Measurements from ENCODE around the gene FBXW7. TPM values are rescaled to one million over a fixed set of nuclear protein-coding genes. Genes with fewer than 3 reads are reported as not detected.
"Not testable (repeated sequence)": the region's sequence is repeated elsewhere in the genome, so short reads cannot be mapped to it uniquely, and the experiment has no call there.

The FBXW7 gene
- total RNA-seq, result 70.3 TPM

GRCh38 chr4:152535903-152536544, at the start of gene FBXW7:
FBXW7 (minus strand) TSS chr4:152536092; CDS start chr4:152411803, 124,289 bp downstream.
- peak; percentile 100 for DNase-seq (ENCODE audit: low spot score)

- DNase-seq (ENCODE audit: low spot score), result no peak
These were observed 49.1 kb upstream of the FBXW7 start for GRCh38 chr4:152585023-152585441.

DNA sequence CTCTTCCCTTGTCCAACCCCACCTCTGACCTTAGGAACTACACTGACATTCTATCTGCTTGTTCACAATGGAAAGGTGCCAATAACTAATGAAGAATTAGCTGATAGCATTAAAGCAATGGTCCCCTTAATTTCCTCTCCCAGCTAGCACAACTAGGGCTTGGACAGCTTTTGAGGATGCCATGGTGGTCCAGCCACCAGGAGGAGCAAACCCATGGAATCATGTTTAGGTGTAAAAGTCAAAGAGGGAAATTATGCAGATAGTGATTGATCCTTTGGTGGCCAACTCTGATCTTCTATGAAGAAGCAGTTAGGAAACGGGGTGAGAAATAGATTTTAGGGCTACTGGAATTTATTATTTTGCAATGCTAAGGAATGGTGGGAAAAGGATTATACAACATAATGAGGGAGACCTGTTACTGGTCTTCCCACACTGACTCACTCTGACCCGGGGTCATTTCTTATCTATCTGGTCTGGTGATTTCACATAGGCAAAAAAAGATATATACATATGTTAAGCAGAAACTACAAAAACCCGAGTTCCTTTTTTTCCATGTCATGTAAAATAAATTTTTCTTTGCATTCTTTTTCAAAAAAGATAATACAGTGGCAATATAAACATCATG, 45.8 kb upstream of the FBXW7 start:
- no peak for DNase-seq (ENCODE audit: low spot score)

GRCh38 chr4:152579916-152580315, 44.0 kb upstream of the FBXW7 start:
- DNase-seq (ENCODE audit: low spot score), result no peak

DNA sequence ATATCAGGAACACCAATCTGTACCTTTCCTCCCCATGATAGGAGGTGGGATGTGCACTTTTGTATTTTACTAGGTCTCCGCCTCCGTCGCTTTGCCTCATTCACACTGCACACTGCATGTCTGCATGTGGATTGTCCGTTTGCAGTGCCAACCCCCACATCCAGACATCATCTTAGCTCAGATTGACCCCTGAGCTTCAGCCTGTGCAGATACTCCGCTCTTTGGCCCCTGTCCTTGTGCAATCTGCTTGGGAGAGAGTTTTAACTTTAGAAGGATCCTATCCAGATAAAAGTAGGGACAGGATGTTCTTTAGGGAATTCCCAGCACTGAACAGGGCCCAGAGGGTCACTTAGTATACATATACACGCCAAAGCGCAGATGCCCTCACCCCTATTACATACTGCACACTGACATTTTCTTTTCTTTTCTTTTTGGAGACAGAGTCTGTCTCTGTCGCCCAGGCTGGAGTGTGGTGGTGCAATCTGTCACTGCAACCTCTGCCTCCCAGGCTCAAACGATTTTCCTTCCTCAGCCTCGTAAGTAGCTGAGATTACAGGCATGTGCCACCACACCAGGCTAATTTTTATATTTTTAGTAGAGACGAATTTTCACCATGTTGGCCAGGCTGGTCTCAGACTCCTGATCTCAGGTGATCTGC, 43.3 kb upstream of the FBXW7 start:
- no peak for DNase-seq (ENCODE audit: low spot score)

DNA sequence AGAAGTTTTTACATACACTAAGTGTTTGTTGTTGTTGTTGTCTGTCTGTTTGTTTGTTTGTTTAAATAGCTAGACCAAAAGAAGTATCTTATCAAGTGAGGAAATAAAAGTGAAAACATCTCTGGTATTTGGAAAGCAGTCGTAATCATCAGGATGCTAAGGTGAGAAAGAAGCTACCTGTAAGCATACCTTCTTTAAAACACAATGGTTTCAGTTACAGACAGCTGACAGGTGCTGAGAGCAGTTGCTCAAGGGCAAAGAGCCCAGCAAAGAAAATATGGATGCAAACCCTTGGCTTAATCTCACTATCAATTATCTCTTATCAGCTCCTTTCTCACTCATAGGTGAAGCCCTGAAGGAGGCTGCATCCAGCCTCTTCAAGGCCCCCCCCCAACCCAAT, 42.8 kb upstream of the FBXW7 start:
- no peak for DNase-seq (ENCODE audit: low spot score)

GRCh38 chr4:152577708-152578396, 42.0 kb upstream of the FBXW7 start:
- no peak for DNase-seq (ENCODE audit: low spot score)

DNA sequence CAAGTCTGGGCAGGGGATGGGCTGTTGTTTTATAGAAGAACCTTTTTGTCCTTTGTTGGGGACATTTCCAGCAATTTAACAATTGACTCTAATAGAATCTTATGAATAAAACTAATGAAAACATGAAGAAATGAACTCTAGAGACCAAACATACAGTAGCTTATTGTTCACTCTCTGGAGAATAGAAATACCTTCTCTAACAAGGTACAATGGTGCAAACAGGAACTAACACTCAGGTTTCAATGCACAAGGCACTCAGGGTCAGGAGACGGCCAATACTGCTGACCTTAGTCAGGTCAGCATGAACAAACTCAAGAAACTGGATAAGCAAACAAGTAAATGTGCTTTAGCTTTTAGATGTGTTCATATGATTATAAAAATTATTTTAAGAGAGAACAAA, 39.6 kb upstream of the FBXW7 start:
- DNase-seq (ENCODE audit: low spot score), result no peak

- DNase-seq (ENCODE audit: low spot score), result no peak
These were observed 38.0 kb upstream of the FBXW7 start for GRCh38 chr4:152573861-152574260.

DNA sequence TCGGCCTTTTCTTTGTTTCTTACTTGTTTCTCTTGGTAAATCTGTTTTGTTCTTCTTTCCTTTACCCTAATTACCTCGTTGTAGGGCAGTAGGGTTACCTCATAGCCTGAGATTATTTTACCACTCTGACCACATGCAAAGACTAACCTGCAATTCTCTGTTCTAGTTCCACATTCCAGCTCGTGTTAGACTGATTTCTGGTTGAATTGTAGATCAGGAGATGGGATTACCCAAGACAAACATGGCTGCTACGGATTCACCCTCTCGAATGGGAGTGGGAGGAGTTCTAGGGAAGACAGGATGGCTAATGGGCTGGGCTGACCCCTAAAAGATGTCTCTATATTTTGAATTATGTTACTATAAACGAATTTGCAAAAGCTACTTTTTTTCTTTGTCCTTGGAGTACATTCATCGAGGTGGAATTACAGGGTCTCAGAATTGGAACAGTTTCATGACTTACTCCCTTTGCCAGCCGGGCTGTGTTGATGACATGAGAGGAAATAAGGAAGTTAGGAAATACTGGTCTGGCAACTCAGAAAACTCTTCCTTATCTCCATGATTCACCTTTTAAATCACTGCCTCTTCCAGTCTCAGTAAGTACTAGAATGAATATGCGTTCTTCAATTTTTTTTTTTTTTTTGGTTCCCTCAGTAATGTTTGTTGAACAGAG, 36.7 kb upstream of the FBXW7 start:
- no peak for DNase-seq (ENCODE audit: low spot score)

GRCh38 chr4:152571770-152572169, 35.9 kb upstream of the FBXW7 start:
- DNase-seq (ENCODE audit: low spot score), result no peak

- no peak for DNase-seq (ENCODE audit: low spot score)
These were observed 35.4 kb upstream of the FBXW7 start for GRCh38 chr4:152571296-152571695.

DNA sequence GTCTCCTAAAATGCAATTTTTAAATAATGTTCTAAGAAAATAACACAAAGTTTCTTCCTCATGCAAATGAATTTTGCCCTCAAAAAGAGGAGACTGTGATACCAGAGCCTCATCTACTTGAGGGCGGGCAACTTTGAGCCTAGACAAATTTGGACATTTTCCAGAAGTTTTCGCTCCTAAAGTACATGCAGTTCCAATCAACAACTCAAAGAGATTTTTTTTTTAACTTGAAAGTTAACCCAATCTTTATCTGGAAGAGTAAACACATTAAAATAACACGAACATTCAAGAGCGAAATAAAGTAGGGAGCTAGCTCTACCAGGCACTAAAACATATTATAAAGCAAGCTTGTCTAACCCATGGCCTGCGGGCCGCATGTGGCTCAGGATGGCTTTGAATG, 29.4 kb upstream of the FBXW7 start:
- DNase-seq (ENCODE audit: low spot score), result no peak

- no peak for DNase-seq (ENCODE audit: low spot score)
These were observed 28.4 kb upstream of the FBXW7 start for GRCh38 chr4:152564336-152564735.

- no peak for DNase-seq (ENCODE audit: low spot score)
These were observed 27.3 kb upstream of the FBXW7 start for GRCh38 chr4:152563209-152563608.

- DNase-seq (ENCODE audit: low spot score), result no peak
These were observed 23.7 kb upstream of the FBXW7 start for GRCh38 chr4:152559641-152560040.

DNA sequence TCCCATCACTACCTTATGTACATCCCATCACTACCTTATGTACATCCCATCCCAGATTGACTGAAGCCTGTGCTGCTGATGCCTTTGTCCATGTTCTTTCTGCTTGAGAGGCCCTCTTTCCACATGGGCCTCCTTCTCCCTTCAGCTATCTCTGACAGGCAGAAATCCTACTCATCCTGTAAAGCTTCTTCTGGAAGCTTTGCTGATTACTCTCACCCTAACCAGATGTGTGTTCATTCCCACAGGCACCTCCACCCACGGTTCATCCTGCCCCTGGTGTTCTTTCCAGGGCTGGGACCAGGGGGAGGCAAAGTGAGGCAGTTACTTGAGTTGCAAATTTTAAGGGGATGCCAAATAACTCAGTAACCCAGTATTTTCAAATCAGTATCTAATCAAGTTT, 22.5 kb upstream of the FBXW7 start:
- DNase-seq (ENCODE audit: low spot score), result no peak

DNA sequence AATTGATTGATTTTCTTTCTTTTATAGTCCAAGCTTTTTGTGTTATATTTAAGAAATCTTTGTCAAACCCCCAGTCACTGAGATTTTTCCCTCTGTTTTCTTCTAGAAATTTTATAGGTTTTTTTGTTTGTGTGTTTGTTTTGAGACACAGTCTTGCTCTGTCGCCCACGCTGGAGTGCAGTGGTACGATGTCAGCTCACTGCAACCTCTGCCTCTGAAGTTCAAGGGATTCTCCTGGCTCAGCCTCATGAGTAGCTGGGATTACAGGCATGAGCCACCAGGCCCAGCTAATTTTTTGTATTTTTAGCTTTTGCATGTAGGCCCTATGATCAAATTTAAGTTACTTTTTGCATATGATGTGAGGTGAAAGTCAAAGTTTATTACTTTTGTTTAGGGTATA, 20.9 kb upstream of the FBXW7 start:
- no peak for DNase-seq (ENCODE audit: low spot score)

GRCh38 chr4:152556283-152556682, 20.4 kb upstream of the FBXW7 start:
- no peak for DNase-seq (ENCODE audit: low spot score)

DNA sequence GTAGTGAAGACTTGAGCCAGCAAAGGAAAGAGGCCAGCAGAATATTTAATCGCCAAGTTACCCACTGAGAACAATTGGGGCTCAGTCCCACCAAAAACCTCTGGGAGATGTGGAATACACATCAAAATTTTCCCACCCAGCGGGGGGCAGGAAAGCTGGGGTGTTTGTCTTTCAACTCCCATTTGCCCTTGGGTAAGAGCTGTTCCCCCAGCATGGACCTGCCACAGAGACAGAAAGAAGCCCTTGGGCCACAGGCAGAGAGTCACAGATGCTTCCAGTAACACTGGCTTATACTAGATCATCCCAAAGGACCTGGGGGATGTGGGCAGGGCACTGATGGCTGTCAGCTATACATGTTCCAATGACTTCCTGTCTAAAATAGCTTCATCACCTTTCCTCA, 18.9 kb upstream of the FBXW7 start:
- no peak for DNase-seq (ENCODE audit: low spot score)

DNA sequence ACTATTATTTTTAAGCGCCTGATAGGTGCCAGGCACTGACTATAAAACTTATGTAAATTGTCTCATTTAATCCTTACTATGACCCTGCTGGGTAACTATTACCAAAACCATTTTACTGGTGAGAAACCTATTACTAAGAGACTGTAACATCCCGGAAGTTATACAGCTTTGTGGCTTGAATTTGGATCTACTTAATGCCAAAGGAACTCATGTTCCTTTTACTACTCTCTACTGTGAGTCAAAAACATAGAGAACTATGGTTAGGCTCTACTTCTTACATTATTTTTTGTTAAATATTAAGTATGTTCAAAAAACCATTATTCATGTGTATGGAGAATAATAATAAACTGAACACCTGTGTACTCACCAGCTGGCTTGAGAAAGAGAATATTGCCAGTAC, 14.8 kb upstream of the FBXW7 start:
- not testable (repeated sequence) for DNase-seq (ENCODE audit: low spot score)

GRCh38 chr4:152545088-152545487, 9.2 kb upstream of the FBXW7 start:
- no peak for DNase-seq (ENCODE audit: low spot score)
